ENCODE data around the gene SORCS2.

SORCS2 gene

GRCh38 chr4:7689773-7690693 lies 497.7 kb downstream of the SORCS2 start:
- H2AFZ ChIP-seq (ENCODE audit: low read length): no peak overlapping the region
- H3K9ac ChIP-seq (ENCODE audit: low read length): no peak overlapping the region
- TF ChIP-seq CTCF (IDR thresholded peaks at IDR 0.05; ENCODE audit: low read length) (no peak), EZH2 (IDR thresholded peaks at IDR 0.05; ENCODE audit: borderline replicate concordance, low read length) (no peak)
- H3K79me2 ChIP-seq (ENCODE audit: insufficient read depth, low read length): no peaks in the 10 kb centered on the region
- no peaks in the 10 kb centered on the region for H3K9me3 ChIP-seq (ENCODE audit: low read length)
- no peaks in the 10 kb centered on the region for H3K9me2 ChIP-seq (ENCODE audit: low read depth, low read length)
- no peaks in the 10 kb centered on the region for H4K20me1 ChIP-seq (ENCODE audit: insufficient read depth, low read length)
- no peak overlapping the region for H3K27ac ChIP-seq (ENCODE audit: low read depth, low read length, poor library complexity, severe bottlenecking)
- no peak overlapping the region for H3K4me3 ChIP-seq (ENCODE audit: low read depth, low read length, poor library complexity, severe bottlenecking)
- H3K4me2 ChIP-seq (ENCODE audit: low read length): no peak overlapping the region
- no peaks in the 10 kb centered on the region for H3K4me1 ChIP-seq (ENCODE audit: insufficient read depth, low read length, severe bottlenecking)
- H3F3A ChIP-seq (ENCODE audit: insufficient read depth, low read length): no peaks in the 10 kb centered on the region
- H3K27me3 ChIP-seq (ENCODE audit: insufficient read depth, low read length): no peaks in the 10 kb centered on the region
- H3K36me3 ChIP-seq (ENCODE audit: insufficient read depth, low read length): no peaks in the 10 kb centered on the region

GRCh38 chr4:7691061-7691460 lies 498.7 kb downstream of the SORCS2 start:
- Histone ChIP-seq H3K4me3 (ENCODE audit: low read depth, low read length, poor library complexity, severe bottlenecking) (no peak overlapping the region), H3K9ac (ENCODE audit: low read length) (no peak overlapping the region), H3K4me1 (ENCODE audit: insufficient read depth, low read length, severe bottlenecking) (no peaks in the 10 kb centered on the region), H3K4me2 (ENCODE audit: low read length) (no peak overlapping the region), H3K27me3 (ENCODE audit: insufficient read depth, low read length) (no peaks in the 10 kb centered on the region), H2AFZ (ENCODE audit: low read length) (no peak overlapping the region), H4K20me1 (ENCODE audit: insufficient read depth, low read length) (no peaks in the 10 kb centered on the region), H3K9me3 (ENCODE audit: low read length) (no peaks in the 10 kb centered on the region), H3K79me2 (ENCODE audit: insufficient read depth, low read length) (no peaks in the 10 kb centered on the region), H3K36me3 (ENCODE audit: insufficient read depth, low read length) (no peaks in the 10 kb centered on the region), H3K9me2 (ENCODE audit: low read depth, low read length) (no peaks in the 10 kb centered on the region), H3F3A (ENCODE audit: insufficient read depth, low read length) (no peaks in the 10 kb centered on the region), H3K27ac (ENCODE audit: low read depth, low read length, poor library complexity, severe bottlenecking) (no peak overlapping the region)
- TF ChIP-seq CTCF (IDR thresholded peaks at IDR 0.05; ENCODE audit: low read length) (no peak), EZH2 (IDR thresholded peaks at IDR 0.05; ENCODE audit: borderline replicate concordance, low read length) (no peak)

GRCh38 chr4:7691982-7692381 lies 499.6 kb downstream of the SORCS2 start:
- no peaks in the 10 kb centered on the region for H3K79me2 ChIP-seq (ENCODE audit: insufficient read depth, low read length)
- H3K4me2 ChIP-seq (ENCODE audit: low read length): no peak overlapping the region
- TF ChIP-seq EZH2 (IDR thresholded peaks at IDR 0.05; ENCODE audit: borderline replicate concordance, low read length): no peak
- no peak for TF ChIP-seq CTCF (IDR thresholded peaks at IDR 0.05; ENCODE audit: low read length)
- H3F3A ChIP-seq (ENCODE audit: insufficient read depth, low read length): no peaks in the 10 kb centered on the region
- H3K9ac ChIP-seq (ENCODE audit: low read length): no peak overlapping the region
- no peak overlapping the region for H3K27ac ChIP-seq (ENCODE audit: low read depth, low read length, poor library complexity, severe bottlenecking)
- no peak overlapping the region for H3K4me3 ChIP-seq (ENCODE audit: low read depth, low read length, poor library complexity, severe bottlenecking)
- no peak overlapping the region for H2AFZ ChIP-seq (ENCODE audit: low read length)
- no peaks in the 10 kb centered on the region for H3K9me3 ChIP-seq (ENCODE audit: low read length)
- no peaks in the 10 kb centered on the region for H3K27me3 ChIP-seq (ENCODE audit: insufficient read depth, low read length)
- H4K20me1 ChIP-seq (ENCODE audit: insufficient read depth, low read length): no peaks in the 10 kb centered on the region
- no peaks in the 10 kb centered on the region for H3K36me3 ChIP-seq (ENCODE audit: insufficient read depth, low read length)
- H3K9me2 ChIP-seq (ENCODE audit: low read depth, low read length): no peaks in the 10 kb centered on the region
- H3K4me1 ChIP-seq (ENCODE audit: insufficient read depth, low read length, severe bottlenecking): no peaks in the 10 kb centered on the region

Measured in OCI-LY1 (cell line).